ENCODE results near the gene PRDM16. TPM values are rescaled to one million over a fixed set of nuclear protein-coding genes. Genes with fewer than 3 reads are reported as not detected.

PRDM16 gene
- total and polyA plus RNA-seq, 2 of the 8 experiments (the other 6 are each of a cell fraction or from before 2014, with no cell fraction given) = 0.39 to 0.43 TPM

- H3K79me1 ChIP-seq (ENCODE audit: low read depth, low read length) = no peaks in the 10 kb centered on the region
- no peak overlapping the region for H3K56ac ChIP-seq (replicated peaks; ENCODE audit: insufficient read length, low read depth, low read length)
- H2BK20ac ChIP-seq (ENCODE audit: low read length) = no peak overlapping the region
- H3K9me3 ChIP-seq (ENCODE audit: insufficient read depth in 2 of 2, low read depth in 1 of 2, low read length in 1 of 2) = no peaks in the 10 kb centered on the region
- no peak overlapping the region for H2BK5ac ChIP-seq (ENCODE audit: low read depth, low read length)
- H3K36me3 ChIP-seq (ENCODE audit: control insufficient read depth in 2 of 4, insufficient read depth in 4 of 4, low read length in 3 of 4) = no peaks in the 10 kb centered on the region
- H3K9ac ChIP-seq (replicated peaks in 1 of 4; ENCODE audit: extremely low read depth in 1 of 4, low read depth in 3 of 4, low read length in 3 of 4) = no peak overlapping the region
- no peaks in the 10 kb centered on the region for H3K23me2 ChIP-seq (ENCODE audit: low read depth, low read length)
- CTCF ChIA-PET (ENCODE audit: partially characterized antibody) = interaction anchor here (0.6 kb wide), 1 partner anchor 53 kb away, joined by 3 read pairs; no protein-coding TSS in a partner anchor
- H3K14ac ChIP-seq (ENCODE audit: insufficient read length) = no peak overlapping the region
- no peak for DNase-seq (ENCODE audit: low read depth in 1 of 2, low spot score in 2 of 2)
- POLR2A ChIA-PET (ENCODE audit: partially characterized antibody) = interaction anchor here (0.7 kb wide), 1 partner anchor 8 kb away, joined by 3 read pairs; no protein-coding TSS in a partner anchor
- no peaks in the 10 kb centered on the region; a peak in 1 of 7 replicates for H3K27me3 ChIP-seq (replicated peaks in 1 of 4; ENCODE audit: control insufficient read depth in 3 of 4, extremely low read depth in 1 of 4, insufficient read depth in 3 of 4, low read length in 3 of 4)
- no peaks in the 10 kb centered on the region for H3K79me2 ChIP-seq (ENCODE audit: control insufficient read depth in 1 of 2, insufficient read depth in 2 of 2, low read length in 2 of 2)
- H2BK120ac ChIP-seq (replicated peaks; ENCODE audit: low read depth, low read length) = no peak overlapping the region
- H4K91ac ChIP-seq (replicated peaks; ENCODE audit: insufficient read length, low read length) = no peak overlapping the region
- no peak overlapping the region for H3K27ac ChIP-seq (ENCODE audit: low read depth, low read length)
- no peak overlapping the region for H3K4me2 ChIP-seq (ENCODE audit: insufficient read depth in 1 of 2, low read depth in 2 of 2, low read length in 2 of 2)
- no peak for FAIRE-seq
- no peak overlapping the region for H3K4me3 ChIP-seq (ENCODE audit: extremely low read depth in 1 of 4, insufficient read depth in 2 of 4, low read depth in 3 of 4, low read length in 4 of 4)
- no peak overlapping the region for H2AFZ ChIP-seq (ENCODE audit: low read length)
- H2BK15ac ChIP-seq (ENCODE audit: low read length) = no peak overlapping the region
- H2BK12ac ChIP-seq (ENCODE audit: low read depth, low read length) = no peak overlapping the region
- H3K18ac ChIP-seq (ENCODE audit: extremely low read depth, low read length) = no peak overlapping the region
- 90% methylated on average over 15 of the region's 15 CpGs; no CpG with 5 or more reads in 1 of the 2 experiments for WGBS, 2 experiments (ENCODE audit: extremely low coverage in 1 of 2, insufficient coverage in 1 of 2, insufficient read length in 1 of 2, insufficient replicate concordance in 2 of 2, low coverage in 1 of 2, low lambda C conversion rate in 2 of 2, missing lambda C conversion rate in 1 of 2)
- H3K4me1 ChIP-seq (replicated peaks in 1 of 4; ENCODE audit: control insufficient read depth in 3 of 4, insufficient read depth in 4 of 4, low read length in 3 of 4) = peaks cover 0 to 7% (median 4%) of the 10 kb centered on the region in 4 experiments; a peak in 4 of 7 replicates
- no peak overlapping the region for H4K5ac ChIP-seq (ENCODE audit: insufficient read length, low read depth, low read length)
- no peak for TF ChIP-seq MAFK (IDR thresholded peaks at IDR 0.05; ENCODE audit: low read depth, low read length)
- no peaks in the 10 kb centered on the region for H4K20me1 ChIP-seq (replicated peaks in 1 of 2; ENCODE audit: control insufficient read depth in 1 of 2, insufficient read depth in 2 of 2, low read length in 2 of 2)
- H3K23ac ChIP-seq (ENCODE audit: insufficient read length) = no peak overlapping the region
- no peak overlapping the region for H3K4ac ChIP-seq (replicated peaks; ENCODE audit: insufficient read length, low read depth, low read length)
- no peak overlapping the region for H2AK5ac ChIP-seq (ENCODE audit: low read depth, low read length)
- H4K8ac ChIP-seq (ENCODE audit: extremely low read depth, insufficient read depth, low read length) = no peak overlapping the region; the same call in 1 of the 2 replicates
Measured at GRCh38 chr1:3226191-3226590, 157.2 kb downstream of the PRDM16 start.

All from H1 (cell line).